Renal cortex interstitium (tissue), 11 donors: ENCODE results near the gene ROR1. TPM values are rescaled to one million over a fixed set of nuclear protein-coding genes. Genes with fewer than 3 reads are reported as not detected.

Source experiments
- DNase-seq, 11 donors: peaks; one replicate each; pipeline ENCODE4 v3.0.0-alpha.2; 2013; ENCODE audit warnings: low read depth in 9 of 11, low spot score in 4 of 11; ENCODE audit errors: extremely low read depth in 1 of 11
- polyA plus RNA-seq, 3 donors: library from polyadenylated mRNA; unstranded; fragments of 120-200 nt; gene quantifications; one replicate each; pipeline ENCODE4 v1.2.1, GENCODE V29; 2013; ENCODE audit not compliant: insufficient read length in 3 of 3

ROR1 gene
- polyA plus RNA-seq, 3 donors: 31.0 to 35.7 (median 32.8) TPM

GRCh38 chr1:64006276-64007051 is 232.6 kb downstream of the ROR1 start:
- DNase-seq: no peak

- DNase-seq: no peak
Observed at GRCh38 chr1:64010316-64010715, 236.5 kb downstream of the ROR1 start.

DNA sequence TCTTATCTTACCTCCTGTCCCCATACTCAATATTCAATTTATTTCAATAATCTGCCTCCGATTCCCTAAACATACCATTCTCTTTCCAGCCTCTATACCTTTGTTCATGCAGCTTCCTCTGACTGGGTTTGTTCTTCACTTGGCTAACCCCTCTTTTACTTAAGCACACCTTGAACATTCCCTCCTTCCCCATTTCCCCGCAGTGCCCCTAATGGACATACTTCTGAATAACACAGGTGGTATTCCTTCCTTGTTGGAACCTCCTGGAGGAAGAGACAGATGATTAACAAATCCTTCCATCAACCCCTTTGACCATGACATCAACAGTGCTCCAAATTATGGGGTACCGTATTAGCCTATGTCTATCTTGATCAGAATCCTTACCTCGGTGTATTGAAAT is 239.6 kb downstream of the ROR1 start:
- DNase-seq: no peak

DNA sequence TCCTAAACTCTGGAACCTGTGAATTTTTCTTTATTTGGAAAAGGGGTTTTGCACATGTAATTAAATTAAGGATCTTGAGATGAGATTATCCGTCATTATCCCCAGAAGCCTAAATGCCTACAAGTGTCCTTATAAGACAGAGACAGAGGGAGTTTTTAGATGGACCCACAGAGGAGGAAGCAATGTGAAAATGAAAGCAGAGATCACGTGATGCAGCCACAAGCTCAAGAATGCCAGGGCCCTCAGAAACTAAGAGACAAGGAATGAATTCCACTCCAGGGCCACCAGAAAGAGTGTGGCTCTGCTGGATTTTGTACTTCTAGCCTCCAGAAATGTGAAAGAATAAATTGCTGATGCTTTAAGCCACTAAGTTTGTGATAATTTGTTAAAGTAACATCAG is 246.0 kb downstream of the ROR1 start:
- DNase-seq: no peak

- DNase-seq: no peak
Observed at GRCh38 chr1:64021066-64021465, 247.2 kb downstream of the ROR1 start.

DNA sequence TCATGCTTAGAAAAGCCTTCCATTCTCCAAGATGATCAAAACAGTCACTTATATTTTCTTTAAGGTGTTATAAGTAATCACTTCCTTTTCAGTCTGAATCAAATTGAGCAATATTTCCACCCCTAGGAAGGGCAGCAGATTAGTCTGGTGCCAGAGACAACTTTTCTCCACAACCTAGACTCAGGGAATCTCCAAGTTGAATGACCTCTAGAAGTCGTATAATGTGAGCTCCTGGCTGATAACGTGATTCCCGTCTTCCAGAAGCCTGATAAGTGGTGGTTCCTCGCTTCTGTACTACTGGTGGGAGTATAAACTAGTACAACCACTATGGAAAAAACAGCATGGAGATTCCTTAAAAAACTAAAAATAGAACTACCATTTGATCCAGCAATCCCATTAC is 251.2 kb downstream of the ROR1 start:
- DNase-seq: no peak

DNA sequence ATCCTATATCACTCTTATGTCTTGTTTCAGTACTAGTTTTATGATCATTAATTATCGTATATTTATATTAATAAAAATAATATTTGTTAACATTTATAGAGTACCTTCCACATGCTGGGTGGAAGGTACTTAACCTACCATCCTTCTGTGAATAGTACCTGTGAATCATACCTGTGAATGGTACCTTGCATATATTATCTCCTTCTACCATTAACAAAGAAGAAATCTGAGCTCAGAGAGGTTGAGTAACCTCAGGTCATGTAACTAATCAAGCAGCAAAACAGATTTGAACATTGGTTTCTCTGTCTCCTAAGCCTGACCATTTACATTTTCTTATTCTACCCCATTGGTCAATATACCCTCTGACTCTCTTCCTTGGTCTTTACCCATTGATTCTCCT is 255.2 kb downstream of the ROR1 start:
- DNase-seq: no peak

DNA sequence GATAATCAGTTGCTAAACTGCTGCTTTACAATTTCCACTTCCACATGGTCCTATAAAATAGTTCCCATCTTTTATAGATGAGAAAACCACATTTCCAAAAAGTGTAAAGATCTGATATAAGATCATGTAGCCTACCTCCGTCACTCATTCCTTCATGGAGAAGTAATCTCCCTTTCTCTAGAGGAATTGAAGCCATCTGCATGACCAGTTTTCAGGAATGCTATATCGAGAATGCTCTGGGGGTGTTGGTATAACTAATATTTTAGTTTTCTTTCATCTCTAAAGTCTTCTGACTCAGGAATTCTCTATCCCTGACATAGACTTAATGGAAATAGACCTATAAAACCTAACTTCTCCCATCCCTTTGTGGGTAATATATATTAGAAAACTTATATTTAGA is 256.6 kb downstream of the ROR1 start:
- DNase-seq: no peak

DNA sequence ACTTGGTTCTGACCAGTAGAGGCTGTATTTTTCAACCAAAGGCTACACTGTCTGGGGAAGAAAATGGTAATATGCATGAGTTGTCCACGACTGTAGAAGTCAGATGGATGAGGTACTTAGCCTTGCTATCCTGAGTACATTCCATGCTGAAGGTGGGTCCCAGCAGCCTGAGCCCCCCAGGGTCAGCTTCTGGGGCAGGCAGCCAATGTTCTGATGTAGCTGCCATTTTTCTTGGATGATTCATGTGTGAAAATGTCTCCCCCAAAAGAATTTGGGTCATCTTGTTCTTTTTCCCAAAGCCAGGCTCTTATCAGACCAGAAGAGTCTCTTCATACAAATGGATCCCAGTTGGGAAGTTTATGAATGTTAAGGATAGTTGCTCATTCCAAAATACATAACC is 257.4 kb downstream of the ROR1 start:
- no peak for DNase-seq

DNA sequence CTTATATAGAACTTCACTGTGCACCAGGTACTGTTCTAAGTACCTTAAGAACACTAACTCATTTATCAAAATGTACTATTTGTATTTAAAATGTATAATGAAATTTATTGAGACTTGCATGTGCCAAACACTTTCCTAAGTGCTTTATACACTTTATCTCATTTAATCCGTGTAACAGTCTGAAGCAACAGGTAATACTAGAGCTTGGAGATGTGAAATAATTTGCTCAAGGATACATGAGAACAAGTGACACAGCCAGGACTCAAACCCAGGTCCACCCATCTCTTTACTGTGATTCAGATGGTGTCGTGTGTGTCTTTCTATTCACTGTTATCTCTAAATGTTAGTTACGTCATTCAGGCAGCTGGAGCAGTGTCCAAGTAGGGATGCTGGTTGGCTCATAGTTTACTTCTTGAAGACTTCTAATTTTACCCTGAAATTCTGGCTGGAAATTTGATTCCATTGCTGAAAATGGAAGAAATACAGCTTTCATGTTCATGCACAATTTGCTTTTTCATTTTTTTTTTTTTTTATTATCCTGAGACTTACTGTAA is 259.9 kb downstream of the ROR1 start:
- DNase-seq: no peak

- DNase-seq: no peak
Observed at GRCh38 chr1:64036549-64036948, 262.7 kb downstream of the ROR1 start.

DNA sequence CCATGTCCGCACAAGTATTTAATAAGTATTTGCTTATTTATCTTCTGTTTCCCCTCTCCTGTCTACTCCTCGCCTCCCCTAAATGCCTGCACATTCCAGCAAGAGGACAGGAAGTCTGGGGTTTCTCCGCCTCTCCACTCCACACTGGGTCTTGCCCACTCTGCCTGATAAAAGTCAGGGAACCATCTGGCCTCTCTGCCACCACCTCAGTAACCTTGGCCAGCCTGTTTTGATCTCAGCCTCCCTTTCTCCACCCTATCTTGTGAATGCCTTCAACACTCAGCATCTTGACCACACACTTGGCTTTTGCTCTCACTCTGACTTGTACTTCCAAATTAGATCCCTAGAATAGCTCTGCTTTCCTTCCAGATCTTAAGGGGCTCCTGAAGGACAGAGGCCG is 264.3 kb downstream of the ROR1 start:
- DNase-seq: no peak

DNA sequence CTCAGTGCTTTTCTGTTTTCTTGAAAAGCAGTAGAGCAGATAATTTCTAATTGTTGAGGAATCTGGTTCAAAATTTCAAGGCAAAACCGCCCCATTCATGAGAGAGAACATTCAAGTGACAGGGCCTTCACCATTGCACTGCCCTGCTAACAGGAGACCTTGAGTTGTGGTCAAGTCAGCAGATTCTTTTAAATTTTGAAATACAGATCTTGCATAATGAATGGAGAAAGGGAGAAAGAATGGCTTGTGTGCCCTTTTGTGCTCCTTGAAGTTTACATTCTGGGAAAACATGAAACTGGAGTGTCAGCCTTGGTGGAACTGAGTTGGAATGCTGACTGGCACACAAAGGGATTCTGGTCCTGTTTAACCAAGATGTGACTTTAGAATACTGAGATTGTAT is 265.1 kb downstream of the ROR1 start:
- DNase-seq: no peak

DNA sequence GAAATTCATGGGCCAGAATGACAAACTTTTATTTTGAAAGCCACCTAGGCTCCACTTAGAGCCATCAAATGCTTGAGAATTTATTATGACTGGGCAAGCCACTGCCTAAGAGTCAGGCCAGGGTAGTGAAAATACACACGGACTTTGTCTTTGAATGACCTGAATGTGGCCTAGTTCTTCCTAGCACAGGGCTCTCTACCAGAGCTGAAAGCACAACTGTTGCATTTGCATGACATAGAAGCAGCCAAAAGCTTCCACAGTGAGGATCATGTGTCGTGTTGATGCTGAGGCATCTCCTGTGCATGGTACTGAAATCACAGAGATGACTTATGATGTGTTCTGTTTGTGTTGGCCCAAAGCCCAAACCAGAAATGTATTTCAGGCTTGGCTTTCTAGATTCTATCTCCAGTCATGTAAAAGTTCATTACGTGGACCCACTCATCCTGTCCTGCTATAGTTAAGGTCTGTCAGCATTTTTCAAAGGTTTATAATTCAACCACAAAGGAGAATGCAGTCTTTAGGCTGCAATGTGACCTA is 265.6 kb downstream of the ROR1 start:
- DNase-seq: peak in 7 of 11 donors; percentile 51 to 70 (median 62)

- DNase-seq: peak in 3 of 11 donors; percentile 44 to 62 (median 53)
Observed at GRCh38 chr1:64041371-64042131, 267.7 kb downstream of the ROR1 start.

GRCh38 chr1:64042331-64043100 is 268.7 kb downstream of the ROR1 start:
- peak in 6 of 11 donors; percentile 36 to 67 (median 51) for DNase-seq

- peak in 1 of 11 donors; percentile 16 for DNase-seq
Observed at GRCh38 chr1:64043288-64043687, 269.5 kb downstream of the ROR1 start.

- DNase-seq: no peak
Observed at GRCh38 chr1:64043976-64044375, 270.2 kb downstream of the ROR1 start.

GRCh38 chr1:64046243-64046642 is 272.4 kb downstream of the ROR1 start:
- DNase-seq: no peak
